Colonic mucosa (tissue), 4 donors: ENCODE data around the gene CFAP74. TPM values are rescaled to one million over a fixed set of nuclear protein-coding genes. Genes with fewer than 3 reads are reported as not detected.

Experiments
- DNase-seq: peaks from one replicate; pipeline ENCODE4 v3.0.0-alpha.2; 2020
- H3K27ac ChIP-seq: fragments of 200-600 bp; one replicate; pipeline ENCODE4 v1.8.0; 2021
- H3K27me3 ChIP-seq: fragments of 200-600 bp; one replicate; pipeline ENCODE4 v1.8.0; 2021
- H3K36me3 ChIP-seq: fragments of 200-600 bp; one replicate; pipeline ENCODE4 v1.8.0; 2021
- H3K4me1 ChIP-seq: fragments of 200-600 bp; one replicate; pipeline ENCODE4 v1.8.0; 2021; ENCODE audit warnings: mild to moderate bottlenecking
- H3K4me3 ChIP-seq: fragments of 200-600 bp; one replicate; pipeline ENCODE4 v1.8.0; 2021
- H3K9ac ChIP-seq, 2 donors: one replicate each; pipeline ENCODE4 v1.7.0; 2013; ENCODE audit warnings: control low read depth in 2 of 2, low read depth in 2 of 2, low read length in 2 of 2
- H3K9me3 ChIP-seq: fragments of 200-600 bp; one replicate; pipeline ENCODE4 v1.8.0; 2021
- intact Hi-C: fragments of 100-400 bp; cut with DNase I; formaldehyde crosslinking; loops from one replicate; pipeline ENCODE4 v1.14.1; 2022
- total RNA-seq, 2 donors: library from RNA; stranded (reverse); fragmentation: NEBNext Ultra II Directional in 1 of 2; extraction: Animal tissue kit (Norgen Biotek cat#: 25700) in 1 of 2; gene quantifications; one replicate each; pipeline ENCODE4 v1.2.1, GENCODE V29; 2021
- TF ChIP-seq, protein P1 (sequence below): fragments of 200-600 bp; IDR thresholded peaks from one replicate; pipeline ENCODE4 v1.8.0; 2022; ENCODE audit warnings: antibody characterized with exemption, mild to moderate bottlenecking
- donor health status: healthy.
- donor health status: DM: no; HTN: no; CAD: no.
- donor health status: DM: no; HTN: no; CAD: no.

CFAP74 gene
- total RNA-seq, 2 donors from 2014 or later, result 0.10 to 0.16 TPM

DNA sequence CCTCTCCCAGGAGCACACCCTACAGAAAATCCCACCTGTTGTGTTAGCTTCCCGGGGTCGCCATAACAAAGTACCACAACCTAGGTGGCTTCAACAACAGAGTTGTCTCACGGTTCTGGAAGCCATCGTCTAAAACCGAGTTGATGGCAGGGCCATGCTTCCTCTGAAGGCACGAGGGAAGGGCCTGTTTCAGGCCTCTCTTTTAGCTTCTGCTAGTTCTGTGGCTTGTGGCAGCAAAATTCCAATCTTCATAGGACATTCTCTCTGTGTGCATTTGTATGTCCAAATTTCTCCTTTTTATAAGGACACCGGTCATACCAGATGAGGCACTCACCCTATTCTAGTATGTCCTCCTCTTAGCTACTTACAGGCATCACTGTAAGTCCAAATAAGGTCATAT is 3.2 kb downstream of the CFAP74 start:
- Histone ChIP-seq H3K36me3 (no peaks in the 10 kb centered on the region), H3K9me3 (no peaks in the 10 kb centered on the region), H3K9ac (no peak overlapping the region), H3K4me3 (no peak overlapping the region), H3K4me1 (no peaks in the 10 kb centered on the region), H3K27ac (no peak overlapping the region), H3K27me3 (peaks cover 12% of the 10 kb centered on the region)
- intact Hi-C loops, result no loop called here
- DNase-seq, result no peak
- TF ChIP-seq, protein P1, sequence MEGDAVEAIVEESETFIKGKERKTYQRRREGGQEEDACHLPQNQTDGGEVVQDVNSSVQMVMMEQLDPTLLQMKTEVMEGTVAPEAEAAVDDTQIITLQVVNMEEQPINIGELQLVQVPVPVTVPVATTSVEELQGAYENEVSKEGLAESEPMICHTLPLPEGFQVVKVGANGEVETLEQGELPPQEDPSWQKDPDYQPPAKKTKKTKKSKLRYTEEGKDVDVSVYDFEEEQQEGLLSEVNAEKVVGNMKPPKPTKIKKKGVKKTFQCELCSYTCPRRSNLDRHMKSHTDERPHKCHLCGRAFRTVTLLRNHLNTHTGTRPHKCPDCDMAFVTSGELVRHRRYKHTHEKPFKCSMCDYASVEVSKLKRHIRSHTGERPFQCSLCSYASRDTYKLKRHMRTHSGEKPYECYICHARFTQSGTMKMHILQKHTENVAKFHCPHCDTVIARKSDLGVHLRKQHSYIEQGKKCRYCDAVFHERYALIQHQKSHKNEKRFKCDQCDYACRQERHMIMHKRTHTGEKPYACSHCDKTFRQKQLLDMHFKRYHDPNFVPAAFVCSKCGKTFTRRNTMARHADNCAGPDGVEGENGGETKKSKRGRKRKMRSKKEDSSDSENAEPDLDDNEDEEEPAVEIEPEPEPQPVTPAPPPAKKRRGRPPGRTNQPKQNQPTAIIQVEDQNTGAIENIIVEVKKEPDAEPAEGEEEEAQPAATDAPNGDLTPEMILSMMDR, result no peak

DNA sequence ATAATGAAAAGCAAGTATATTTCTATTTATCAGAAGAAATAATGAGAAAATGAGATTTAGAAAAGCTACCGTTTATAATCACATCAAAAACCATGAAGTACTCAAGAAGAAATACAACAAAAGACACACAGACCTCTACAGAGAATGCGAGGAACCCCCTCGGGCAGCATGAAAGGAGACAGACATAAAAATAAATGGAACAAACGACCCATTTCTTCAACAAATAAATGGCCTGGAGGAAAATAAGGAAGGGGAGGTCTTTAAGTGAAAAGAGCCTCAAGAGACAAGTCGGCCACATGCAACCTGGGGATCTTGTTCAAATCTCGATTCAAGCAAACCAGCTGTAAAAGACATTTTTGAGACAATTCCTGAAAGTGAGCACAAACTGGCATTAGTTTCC is 6.0 kb downstream of the CFAP74 start:
- TF ChIP-seq, protein P1, result no peak
- no peak for DNase-seq
- Histone ChIP-seq H3K27me3 (no peaks in the 10 kb centered on the region), H3K4me3 (no peak overlapping the region), H3K4me1 (no peaks in the 10 kb centered on the region), H3K36me3 (no peaks in the 10 kb centered on the region), H3K9ac (no peak overlapping the region), H3K27ac (no peak overlapping the region), H3K9me3 (no peaks in the 10 kb centered on the region)
- intact Hi-C loops, result no loop called here

DNA sequence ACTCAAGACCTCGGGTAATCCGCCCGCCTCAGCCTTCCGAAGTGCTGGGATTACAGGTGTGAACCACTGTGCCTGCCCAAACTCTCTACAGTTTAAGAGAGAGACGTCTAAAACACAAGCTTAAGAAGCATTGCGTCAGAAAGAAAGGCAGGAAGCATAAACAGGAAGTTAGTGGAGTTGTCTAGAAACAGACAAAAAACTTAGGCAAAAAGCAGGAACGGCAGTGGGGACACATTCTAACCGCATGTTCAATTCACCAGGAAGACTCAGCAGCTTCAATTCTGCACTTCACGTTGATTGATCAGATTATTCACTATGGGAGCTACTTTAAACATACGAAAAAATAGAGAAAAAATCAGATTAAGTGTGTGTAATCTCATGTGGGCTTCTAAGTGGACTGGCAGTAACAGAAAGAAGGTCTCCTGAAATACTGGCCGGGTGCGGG is 7.4 kb downstream of the CFAP74 start:
- Histone ChIP-seq H3K9ac (no peak overlapping the region), H3K27ac (no peak overlapping the region), H3K4me3 (no peak overlapping the region), H3K4me1 (no peaks in the 10 kb centered on the region), H3K9me3 (no peaks in the 10 kb centered on the region), H3K36me3 (no peaks in the 10 kb centered on the region), H3K27me3 (no peaks in the 10 kb centered on the region)
- no peak for DNase-seq
- intact Hi-C loops, result no loop called here
- TF ChIP-seq, protein P1, result no peak

DNA sequence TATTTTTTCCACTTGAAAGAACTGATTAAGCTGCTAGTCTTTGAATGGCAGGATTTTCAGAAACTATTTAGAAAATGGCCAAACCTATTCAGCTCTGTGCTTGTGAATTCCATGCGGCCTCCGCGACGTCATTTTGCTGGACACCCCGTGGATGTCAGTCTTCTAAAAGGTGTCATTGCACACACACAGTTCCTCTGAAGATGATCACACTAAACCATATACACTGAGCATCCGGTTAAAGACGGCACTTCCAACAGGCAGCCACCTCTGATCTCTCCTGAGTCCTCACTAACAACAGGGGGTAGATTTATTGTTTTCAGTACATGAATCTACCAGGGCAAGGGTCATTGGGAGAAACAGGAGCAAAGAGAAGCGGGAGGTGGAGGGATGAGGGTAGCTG is 9.1 kb downstream of the CFAP74 start:
- Histone ChIP-seq H3K27me3 (no peaks in the 10 kb centered on the region), H3K4me3 (no peak overlapping the region), H3K9ac (no peak overlapping the region), H3K9me3 (no peaks in the 10 kb centered on the region), H3K4me1 (no peaks in the 10 kb centered on the region), H3K27ac (no peak overlapping the region), H3K36me3 (no peaks in the 10 kb centered on the region)
- intact Hi-C loops, result no loop called here
- no peak for DNase-seq
- TF ChIP-seq, protein P1, result no peak

DNA sequence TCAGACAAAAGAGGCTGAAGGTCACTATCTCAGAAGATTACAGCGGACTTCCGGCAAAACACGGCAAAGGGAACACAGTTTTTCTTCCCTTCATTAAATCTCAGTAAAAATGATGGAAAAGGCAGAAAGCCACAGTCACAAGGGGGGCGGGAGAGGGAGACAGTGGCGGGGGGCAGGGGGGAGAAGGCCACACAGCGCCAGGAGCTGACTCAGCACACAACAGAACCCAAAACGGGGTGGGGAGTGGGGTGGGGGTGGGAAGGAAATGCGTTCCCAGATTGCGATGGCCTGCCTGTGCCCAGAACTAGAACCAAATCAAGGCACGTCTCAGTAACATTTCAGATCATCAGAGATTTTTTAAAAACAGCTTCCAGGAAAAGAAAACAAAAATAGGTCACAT is 13.4 kb downstream of the CFAP74 start:
- no peaks in the 10 kb centered on the region for H3K9me3 ChIP-seq

More for the DNA sequence above, 13.4 kb downstream of the CFAP74 start:
- H3K27ac ChIP-seq, result no peak overlapping the region
- H3K36me3 ChIP-seq, result no peaks in the 10 kb centered on the region
- H3K4me3 ChIP-seq, result no peak overlapping the region
- no peaks in the 10 kb centered on the region for H3K27me3 ChIP-seq
- TF ChIP-seq, protein P1, result no peak
- H3K4me1 ChIP-seq, result no peaks in the 10 kb centered on the region
- no peak for DNase-seq
- no peak overlapping the region for H3K9ac ChIP-seq
- intact Hi-C loops, result no loop called here
